Chondrocyte (in vitro differentiated cells): Measurements from ENCODE around the gene CSNK1G1. TPM values are rescaled to one million over a fixed set of nuclear protein-coding genes. Genes with fewer than 3 reads are reported as not detected.

Experiments
- DNase-seq: peaks from one replicate; pipeline ENCODE4 v3.0.0; 2021; ENCODE audit warnings: mixed read lengths, low spot score
- H3K27ac Mint-ChIP-seq: one replicate; pipeline ENCODE4 v1.8.0; 2021; ENCODE audit warnings: mild to moderate bottlenecking, moderate library complexity, mixed read lengths; ENCODE audit not compliant: unreplicated experiment
- H3K27me3 Mint-ChIP-seq: 2 replicates; pipeline ENCODE4 v1.8.0; 2021; ENCODE audit warnings: low read depth, mixed read lengths
- H3K36me3 Mint-ChIP-seq: 2 replicates; pipeline ENCODE4 v1.8.0; 2021; ENCODE audit warnings: low read depth, mixed read lengths
- H3K4me1 Mint-ChIP-seq: 2 replicates; pipeline ENCODE4 v1.8.0; 2021; ENCODE audit warnings: low read depth, mild to moderate bottlenecking, mixed read lengths
- H3K4me3 Mint-ChIP-seq: one replicate; pipeline ENCODE4 v1.8.0; 2021; ENCODE audit warnings: mild to moderate bottlenecking, moderate library complexity, mixed read lengths; ENCODE audit not compliant: unreplicated experiment
- H3K9me3 Mint-ChIP-seq: 2 replicates; pipeline ENCODE4 v1.8.0; 2021; ENCODE audit warnings: low read depth, mixed read lengths
- total RNA-seq: library from RNA; stranded (reverse); gene quantifications from 3 replicates; pipeline ENCODE4 v1.2.1, GENCODE V29; 2021
- TF ChIP-seq, protein P1 (sequence below): fragments of 200-600 bp; sonication (generic); IDR thresholded peaks from 2 replicates; pipeline ENCODE4 v1.5.0; 2021; ENCODE audit warnings: antibody characterized with exemption, mild to moderate bottlenecking, moderate library complexity

The CSNK1G1 gene
- total RNA-seq, 1 donor from 2014 or later, result 20.1 TPM

DNA sequence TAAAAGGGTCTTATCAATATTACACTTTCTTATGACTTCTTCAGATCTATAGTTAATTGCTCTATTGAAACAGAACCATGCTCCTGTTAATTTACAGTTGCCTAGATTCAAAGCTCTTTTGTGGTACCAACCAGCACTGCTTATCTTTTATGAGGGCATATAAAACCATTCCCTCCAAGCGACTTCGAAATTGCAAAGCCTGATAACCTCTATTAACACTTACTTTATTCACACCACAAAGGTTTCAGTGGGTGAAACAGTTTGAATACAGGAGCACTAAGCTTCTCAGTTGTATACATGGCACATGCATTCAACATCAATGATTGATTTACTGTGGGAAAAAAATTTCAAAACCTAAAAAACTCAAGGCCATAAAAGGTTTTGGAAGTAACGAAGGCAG is 118.3 kb downstream of the CSNK1G1 start:
- Mint-ChIP-seq H3K27ac (no peak overlapping the region), H3K4me3 (no peak overlapping the region), H3K9me3 (peaks cover 2% of the 10 kb centered on the region), H3K36me3 (no peaks in the 10 kb centered on the region), H3K4me1 (peaks cover 8% of the 10 kb centered on the region), H3K27me3 (no peaks in the 10 kb centered on the region)
- TF ChIP-seq, protein P1, sequence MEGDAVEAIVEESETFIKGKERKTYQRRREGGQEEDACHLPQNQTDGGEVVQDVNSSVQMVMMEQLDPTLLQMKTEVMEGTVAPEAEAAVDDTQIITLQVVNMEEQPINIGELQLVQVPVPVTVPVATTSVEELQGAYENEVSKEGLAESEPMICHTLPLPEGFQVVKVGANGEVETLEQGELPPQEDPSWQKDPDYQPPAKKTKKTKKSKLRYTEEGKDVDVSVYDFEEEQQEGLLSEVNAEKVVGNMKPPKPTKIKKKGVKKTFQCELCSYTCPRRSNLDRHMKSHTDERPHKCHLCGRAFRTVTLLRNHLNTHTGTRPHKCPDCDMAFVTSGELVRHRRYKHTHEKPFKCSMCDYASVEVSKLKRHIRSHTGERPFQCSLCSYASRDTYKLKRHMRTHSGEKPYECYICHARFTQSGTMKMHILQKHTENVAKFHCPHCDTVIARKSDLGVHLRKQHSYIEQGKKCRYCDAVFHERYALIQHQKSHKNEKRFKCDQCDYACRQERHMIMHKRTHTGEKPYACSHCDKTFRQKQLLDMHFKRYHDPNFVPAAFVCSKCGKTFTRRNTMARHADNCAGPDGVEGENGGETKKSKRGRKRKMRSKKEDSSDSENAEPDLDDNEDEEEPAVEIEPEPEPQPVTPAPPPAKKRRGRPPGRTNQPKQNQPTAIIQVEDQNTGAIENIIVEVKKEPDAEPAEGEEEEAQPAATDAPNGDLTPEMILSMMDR, result no peak
- no peak for DNase-seq

DNA sequence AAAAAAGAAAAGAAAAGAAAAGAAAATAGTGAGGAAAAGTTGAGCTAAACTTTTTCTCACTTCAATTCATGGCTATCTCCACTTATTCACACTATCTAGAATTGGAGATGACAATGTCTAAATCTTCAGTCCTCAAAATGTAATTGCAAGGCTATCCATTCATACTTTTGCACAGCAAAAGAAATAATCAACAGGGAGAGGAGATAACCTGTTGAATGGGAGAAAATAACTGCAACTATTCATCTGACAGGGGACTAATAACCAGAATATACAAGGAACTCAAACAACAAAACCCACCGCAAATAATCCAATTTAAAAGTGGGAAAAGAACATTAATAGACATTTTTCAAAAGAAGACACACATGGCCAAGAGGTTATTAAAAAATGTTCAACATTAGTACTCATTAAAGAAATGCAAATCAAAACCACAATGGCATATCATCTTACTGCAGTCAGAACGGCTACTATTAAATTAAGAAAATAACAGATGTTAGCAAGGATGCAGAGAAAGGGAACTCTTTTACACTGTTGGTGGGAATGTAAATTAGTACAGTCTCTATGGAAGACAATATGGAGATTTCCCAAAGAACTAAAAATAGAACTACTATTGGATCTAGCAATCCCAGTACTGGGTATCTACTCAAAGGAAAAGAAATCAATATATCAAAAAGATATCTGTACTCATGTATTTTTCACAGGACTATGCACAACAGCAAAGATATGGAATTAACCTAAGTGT is 119.6 kb downstream of the CSNK1G1 start:
- TF ChIP-seq, protein P1, result no peak
- Mint-ChIP-seq H3K9me3 (no peaks in the 10 kb centered on the region), H3K27ac (no peak overlapping the region), H3K4me3 (no peak overlapping the region), H3K27me3 (no peaks in the 10 kb centered on the region), H3K4me1 (peaks cover 19% of the 10 kb centered on the region), H3K36me3 (no peaks in the 10 kb centered on the region)
- DNase-seq, result no peak

DNA sequence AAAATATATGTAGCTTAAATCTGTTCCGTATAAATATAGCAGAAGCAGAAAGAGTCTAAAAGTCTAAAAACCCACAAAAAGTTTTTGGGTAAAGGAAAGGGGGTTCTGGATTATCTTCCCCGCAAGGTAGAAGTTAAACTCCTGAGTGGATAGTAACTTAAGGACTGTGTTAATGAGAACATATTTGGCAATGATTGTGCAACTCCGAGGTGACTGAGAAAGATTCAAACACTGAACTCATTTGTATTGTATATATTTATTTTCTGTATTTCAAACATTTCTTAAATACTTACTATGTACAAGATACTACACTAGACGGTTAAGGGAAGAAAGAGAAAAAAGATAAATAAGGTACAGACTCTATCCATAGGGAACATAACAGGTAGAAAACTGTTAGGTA is 120.4 kb downstream of the CSNK1G1 start:
- Mint-ChIP-seq H3K4me3 (no peak overlapping the region), H3K4me1 (peaks cover 19% of the 10 kb centered on the region), H3K27me3 (no peaks in the 10 kb centered on the region), H3K9me3 (no peaks in the 10 kb centered on the region), H3K27ac (no peak overlapping the region), H3K36me3 (no peaks in the 10 kb centered on the region)
- DNase-seq, result no peak
- TF ChIP-seq, protein P1, result no peak

DNA sequence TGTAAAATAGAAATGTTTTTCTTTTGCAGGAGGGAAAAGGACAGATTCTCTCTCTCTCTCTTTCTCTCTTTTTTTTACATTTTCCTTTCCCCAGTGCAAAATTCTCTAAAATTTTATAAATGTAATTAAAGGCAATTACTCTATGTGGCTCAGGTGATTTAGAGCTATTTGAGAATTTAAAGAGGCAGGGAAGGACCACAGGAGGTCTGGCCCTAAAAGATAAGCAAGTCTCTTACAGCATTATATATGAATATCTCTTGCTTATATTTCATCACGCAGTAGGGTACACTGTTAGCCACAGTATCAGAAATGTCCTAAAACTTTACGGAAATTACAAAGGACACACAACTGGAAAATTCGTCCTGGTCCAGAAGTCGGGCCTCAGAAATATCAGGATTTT is 122.7 kb downstream of the CSNK1G1 start:
- no peak overlapping the region for H3K27ac Mint-ChIP-seq
- H3K9me3 Mint-ChIP-seq, result no peaks in the 10 kb centered on the region
- H3K27me3 Mint-ChIP-seq, result no peaks in the 10 kb centered on the region

DNA sequence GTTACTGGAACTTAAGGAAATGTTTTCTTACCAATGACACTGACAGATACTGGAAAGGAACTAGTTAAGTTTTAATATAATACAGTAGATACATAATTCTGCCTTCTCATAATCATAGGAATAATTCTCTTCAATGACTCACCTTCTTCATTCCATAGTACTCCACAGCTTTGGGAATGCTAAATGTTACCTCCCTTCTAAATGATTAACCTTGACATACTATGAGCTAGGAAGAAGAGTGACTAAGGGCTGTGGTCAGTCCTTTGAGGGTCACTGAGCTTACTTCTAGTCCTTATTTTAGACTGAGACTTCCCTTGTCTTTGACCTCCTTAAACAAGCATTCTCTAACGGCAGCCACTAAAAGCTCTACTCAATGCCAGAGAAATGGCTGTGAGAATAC is 123.6 kb downstream of the CSNK1G1 start:
- no peak overlapping the region for H3K4me3 Mint-ChIP-seq
- peak overlapping the region; percentile 32 for H3K27ac Mint-ChIP-seq
- no peaks in the 10 kb centered on the region for H3K36me3 Mint-ChIP-seq
- no peak for DNase-seq
- TF ChIP-seq, protein P1, result no peak
- H3K4me1 Mint-ChIP-seq, result peaks cover 15% of the 10 kb centered on the region
- H3K9me3 Mint-ChIP-seq, result no peaks in the 10 kb centered on the region
- no peaks in the 10 kb centered on the region for H3K27me3 Mint-ChIP-seq

More for the DNA sequence above, 122.7 kb downstream of the CSNK1G1 start:
- H3K36me3 Mint-ChIP-seq, result no peaks in the 10 kb centered on the region
- no peak for DNase-seq
- TF ChIP-seq, protein P1, result no peak
- H3K4me1 Mint-ChIP-seq, result peaks cover 15% of the 10 kb centered on the region
- H3K4me3 Mint-ChIP-seq, result no peak overlapping the region
